Kidney epithelial cell (primary cell): ENCODE measurements around the gene GPR157. TPM values are rescaled to one million over a fixed set of nuclear protein-coding genes. Genes with fewer than 3 reads are reported as not detected.
A peak's percentile ranks its signal among the peaks of the same experiment; 100 is the strongest.

ENCODE experiments used
- DNase-seq: peaks from one replicate; pipeline ENCODE4 v3.0.0-alpha.2; 2010; ENCODE audit warnings: low read depth
- H3K27me3 ChIP-seq: 2 replicates; pipeline ENCODE4 v1.6.0; 2011; ENCODE audit warnings: low read length; ENCODE audit not compliant: control insufficient read depth, insufficient read depth
- H3K36me3 ChIP-seq: 2 replicates; pipeline ENCODE4 v1.5.1; 2011; ENCODE audit warnings: low read length; ENCODE audit not compliant: control insufficient read depth, insufficient read depth
- H3K4me3 ChIP-seq: 2 replicates; pipeline ENCODE4 v1.5.1; 2011; ENCODE audit warnings: low read depth, mild to moderate bottlenecking, control low read depth, low read length
- CTCF ChIP-seq: IDR thresholded peaks from 2 replicates; pipeline ENCODE4 v1.5.1; 2011; ENCODE audit warnings: mild to moderate bottlenecking, moderate library complexity, low read length, control low read depth, inconsistent platforms; ENCODE audit not compliant: insufficient read depth, poor library complexity, severe bottlenecking
- total RNA-seq: library from RNA; depleted of rRNA; stranded (reverse); fragments of >200 nt; gene quantifications from 2 replicates; pipeline ENCODE4 v1.2.3, GENCODE V29; 2015

Gene GPR157
- 6.4 and 9.4 TPM in 2 replicates for total RNA-seq

- peak within 1 kb of the TSS; percentile 54 for H3K4me3 ChIP-seq
- H3K27me3 ChIP-seq: no peaks in the 10 kb centered on the region
- DNase-seq: no peak
- no peaks in the 10 kb centered on the region for H3K36me3 ChIP-seq
- TF ChIP-seq CTCF: peak; percentile 5
Measured at GRCh38 chr1:9128520-9129265, at the start of gene GPR157. GPR157 (minus strand) TSS chr1:9129102; CDS start chr1:9129027, 75 bp downstream.

- H3K36me3 ChIP-seq: no peaks in the 10 kb centered on the region
- DNase-seq: no peak
- H3K4me3 ChIP-seq: no peak overlapping the region
- H3K27me3 ChIP-seq: no peaks in the 10 kb centered on the region
- TF ChIP-seq CTCF: no peak
Measured at GRCh38 chr1:9174762-9175161, 45.9 kb upstream of the GPR157 start.

DNA sequence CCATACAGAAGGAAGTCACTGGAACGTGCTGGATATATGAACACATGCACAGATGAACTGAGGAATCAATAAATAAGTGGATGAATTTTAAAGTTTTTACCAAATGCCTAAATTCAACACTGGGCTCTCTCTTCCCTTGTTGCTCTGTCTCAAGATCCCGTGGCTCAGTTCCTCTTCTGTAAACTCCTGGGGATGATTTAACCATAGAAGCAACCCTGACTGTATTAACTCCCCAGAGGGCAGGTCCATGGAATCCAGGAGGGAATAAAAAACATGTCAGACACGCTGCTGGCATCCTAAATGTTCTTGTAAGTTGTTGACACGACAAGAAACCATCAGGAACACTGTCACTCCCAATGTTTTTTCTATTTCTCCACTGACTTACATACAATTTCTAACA is 45.3 kb upstream of the GPR157 start:
- Histone ChIP-seq H3K27me3 (no peaks in the 10 kb centered on the region), H3K36me3 (no peaks in the 10 kb centered on the region), H3K4me3 (no peak overlapping the region)
- TF ChIP-seq CTCF: no peak
- no peak for DNase-seq

DNA sequence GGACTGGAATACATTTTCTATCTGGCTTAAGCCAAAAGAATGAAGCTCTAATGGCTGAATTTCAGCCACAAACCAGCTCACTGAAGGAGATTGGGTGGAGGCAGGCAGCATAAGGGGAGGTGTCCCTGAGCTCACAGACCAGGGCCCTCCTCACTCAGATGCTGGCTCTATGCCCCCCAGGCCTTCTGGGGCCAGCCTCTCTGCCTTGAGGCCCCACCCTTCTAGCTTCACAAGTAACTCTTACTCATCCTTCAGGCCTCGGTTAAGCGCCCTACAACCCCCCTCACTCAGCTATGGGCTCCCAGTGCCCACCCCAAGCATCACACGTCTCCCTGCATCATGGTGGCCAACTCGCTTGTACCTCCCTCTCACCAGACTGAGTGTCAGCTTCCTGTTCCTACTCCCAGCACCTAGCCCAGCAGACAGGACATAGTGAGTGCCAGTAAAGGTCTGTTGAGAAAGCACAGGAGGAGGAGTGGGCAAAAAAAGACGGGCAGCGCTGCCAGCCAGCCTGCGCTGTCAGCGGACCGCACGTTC is 40.8 kb upstream of the GPR157 start:
- Histone ChIP-seq H3K36me3 (no peaks in the 10 kb centered on the region), H3K4me3 (no peak overlapping the region), H3K27me3 (no peaks in the 10 kb centered on the region)
- DNase-seq: no peak
- TF ChIP-seq CTCF: no peak

- TF ChIP-seq CTCF: no peak
- Histone ChIP-seq H3K36me3 (no peaks in the 10 kb centered on the region), H3K27me3 (no peaks in the 10 kb centered on the region), H3K4me3 (no peak overlapping the region)
- DNase-seq: no peak
Measured at GRCh38 chr1:9167638-9168037, 38.7 kb upstream of the GPR157 start.
